ENCODE data around the gene RXRA. TPM values are rescaled to one million over a fixed set of nuclear protein-coding genes. Genes with fewer than 3 reads are reported as not detected.

RXRA gene
- total RNA-seq, 1 experiment from 2014 or later = 29.9 TPM

- no peak overlapping the region for H2BK20ac ChIP-seq (ENCODE audit: low read depth, low read length, poor library complexity, severe bottlenecking)
- H3K36me3 Mint-ChIP-seq (ENCODE audit: insufficient read depth in 1 of 3, low read depth in 3 of 3) = no peaks in the 10 kb centered on the region; a peak in 1 of 7 replicates
- no peaks in the 10 kb centered on the region for H3K27me3 Mint-ChIP-seq (ENCODE audit: low read depth)
- no peak overlapping the region for H3K4me2 ChIP-seq (ENCODE audit: insufficient read depth, insufficient read length, low read length)
- H2AK5ac ChIP-seq (ENCODE audit: insufficient read length, low read length) = no peak overlapping the region
- no peaks in the 10 kb centered on the region; the same call in 1 of the 2 replicates for H3K79me2 ChIP-seq (ENCODE audit: insufficient read depth, low read length)
- H4K20me1 ChIP-seq (ENCODE audit: control insufficient read depth, insufficient read depth, insufficient read length) = peaks cover 2% of the 10 kb centered on the region
- no peak overlapping the region for H3K18ac ChIP-seq (ENCODE audit: insufficient read length, low read depth, low read length)
- H3K79me1 ChIP-seq (ENCODE audit: insufficient read depth, low read depth, low read length, poor library complexity, severe bottlenecking) = no peaks in the 10 kb centered on the region
- no peak for TF ChIP-seq CTCF (conservative IDR thresholded peaks at IDR 0.05)
- H4K5ac ChIP-seq (ENCODE audit: insufficient read length, low read depth, low read length) = no peak overlapping the region
- no peak overlapping the region for H3K56ac ChIP-seq (ENCODE audit: insufficient read length, low read depth, low read length)
- no CpG with 5 or more reads among the region's 11 CpGs for WGBS (ENCODE audit: extremely low coverage, insufficient read length, low lambda C conversion rate)
- H3K27me3 ChIP-seq (ENCODE audit: insufficient read depth, low read length) = no peaks in the 10 kb centered on the region
- no peak overlapping the region for H4K8ac ChIP-seq (replicated peaks; ENCODE audit: insufficient read length, low read depth, low read length)
- no peaks in the 10 kb centered on the region for H3K9me3 Mint-ChIP-seq
- H3K23ac ChIP-seq (ENCODE audit: insufficient read length, low read depth, low read length) = no peak overlapping the region
- H2AFZ ChIP-seq (ENCODE audit: low read length) = no peak overlapping the region
- H3T11ph ChIP-seq (ENCODE audit: low read length) = no peak overlapping the region
- no peak overlapping the region for H2BK120ac ChIP-seq (ENCODE audit: low read depth, low read length, poor library complexity, severe bottlenecking)
- H3K4me1 Mint-ChIP-seq = peaks cover 5 to 31% of the 10 kb centered on the region in 2 experiments
- no peaks in the 10 kb centered on the region for H3K4me1 ChIP-seq (ENCODE audit: insufficient read depth, low read length)
- no peak overlapping the region for H2BK12ac ChIP-seq (ENCODE audit: insufficient read length, low read depth, low read length)
- no peak overlapping the region for H3K4me3 Mint-ChIP-seq
- H2BK5ac ChIP-seq (ENCODE audit: insufficient read length, low read length) = no peak overlapping the region
- no peak for DNase-seq
- H3K9ac ChIP-seq (ENCODE audit: extremely low read depth, insufficient read length, low read length) = no peak overlapping the region
- no peak overlapping the region; a peak in 1 of 7 replicates for H3K27ac Mint-ChIP-seq
- H3K14ac ChIP-seq (ENCODE audit: insufficient read depth, low read length) = no peak overlapping the region; the same call in 1 of the 2 replicates
- H4K91ac ChIP-seq (ENCODE audit: insufficient read length, low read depth, low read length) = no peak overlapping the region
- no peaks in the 10 kb centered on the region for H3K23me2 ChIP-seq (ENCODE audit: insufficient read length, low read depth, low read length, poor library complexity, severe bottlenecking)
- H2BK15ac ChIP-seq (ENCODE audit: low read depth, low read length) = no peak overlapping the region
- H3K27ac ChIP-seq (ENCODE audit: insufficient read length, low read depth, low read length) = no peak overlapping the region
- H3K4ac ChIP-seq (ENCODE audit: low read depth, low read length) = no peak overlapping the region
- H3K9me3 ChIP-seq (ENCODE audit: control insufficient read depth, low read depth, low read length) = no peaks in the 10 kb centered on the region
Measured at GRCh38 chr9:134378901-134379338, 52.7 kb downstream of the RXRA start.
